Retina (tissue), 1 donor: ENCODE measurements around the gene ATXN1.
"Not testable (repeated sequence)": the region's sequence is repeated elsewhere in the genome, so short reads cannot be mapped to it uniquely, and the experiment has no call there.

Experiments used
- DNase-seq: peaks from one replicate; pipeline ENCODE4 v3.0.0-alpha.2; 2016

Gene ATXN1

DNA sequence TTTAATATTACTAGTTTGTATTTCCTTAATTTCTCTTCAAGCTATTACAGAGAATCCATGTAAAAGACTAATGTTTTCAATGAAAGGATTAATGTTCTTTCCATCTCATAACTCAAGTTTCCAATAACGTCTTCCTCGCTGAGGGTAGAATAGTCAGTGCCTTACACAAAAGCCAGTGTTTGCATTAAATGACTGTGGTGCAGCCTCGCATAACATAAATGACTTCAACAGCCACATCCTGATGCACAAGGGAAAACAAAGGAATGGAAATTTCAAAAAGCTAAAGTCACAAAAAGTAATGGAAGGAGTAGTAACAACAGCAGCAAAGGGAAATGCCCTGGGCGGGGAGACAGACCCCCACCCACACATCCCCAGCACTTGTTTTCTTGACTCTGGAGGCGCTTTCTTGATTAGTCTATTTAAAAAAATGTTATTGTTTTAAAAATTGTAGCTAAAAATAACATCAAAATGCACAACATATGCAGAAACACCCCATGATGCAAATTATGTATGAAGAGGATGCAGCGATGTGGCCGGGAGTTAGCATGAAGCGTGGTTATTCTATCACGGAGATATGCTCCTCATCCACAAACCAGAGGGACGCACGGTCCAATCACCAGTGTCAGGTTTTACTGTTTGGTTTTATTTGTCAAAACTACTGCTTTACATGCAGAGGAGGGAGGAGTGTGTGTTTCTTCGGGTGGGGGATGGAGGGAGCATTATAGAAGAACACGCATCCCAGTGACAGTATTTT is 294.3 kb downstream of the ATXN1 start:
- DNase-seq = no peak

DNA sequence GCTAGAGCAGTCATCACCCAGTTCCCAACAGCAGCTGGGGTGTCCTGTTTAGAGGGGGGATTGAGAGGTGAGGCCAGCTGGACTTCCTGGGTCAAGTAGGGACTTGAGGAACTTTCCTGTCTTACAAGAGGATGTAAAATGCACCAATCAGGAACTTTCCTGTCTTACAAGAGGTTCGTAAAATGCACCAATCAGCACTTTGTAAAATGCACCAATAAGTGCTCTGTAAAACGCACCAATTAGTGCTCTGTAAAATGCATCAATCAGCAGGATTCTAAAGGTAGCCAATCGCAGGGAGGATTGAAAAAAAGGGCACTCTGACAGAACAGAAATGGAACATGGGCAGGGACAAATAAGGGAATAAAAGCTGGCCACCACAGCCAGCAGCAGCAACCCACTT is 297.2 kb downstream of the ATXN1 start:
- DNase-seq = no peak

DNA sequence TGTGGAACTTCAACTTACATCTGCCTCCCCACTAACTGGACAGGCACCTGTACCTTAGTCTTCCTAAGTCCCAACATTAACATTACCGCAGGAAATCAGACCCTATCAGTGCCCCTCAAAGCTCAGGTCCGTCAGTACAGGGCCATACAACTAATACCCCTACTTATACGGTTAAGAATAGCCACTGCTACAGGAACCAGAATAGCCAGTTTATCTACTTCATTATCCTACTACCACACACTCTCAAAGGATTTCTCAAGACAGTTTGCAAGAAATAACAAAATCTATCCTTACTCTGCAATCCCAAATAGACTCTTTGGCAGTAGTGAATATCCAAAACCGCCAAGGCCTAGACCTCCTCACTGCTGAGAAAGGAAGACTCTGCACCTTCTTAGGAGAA is 298.0 kb downstream of the ATXN1 start:
- DNase-seq = not testable (repeated sequence)

DNA sequence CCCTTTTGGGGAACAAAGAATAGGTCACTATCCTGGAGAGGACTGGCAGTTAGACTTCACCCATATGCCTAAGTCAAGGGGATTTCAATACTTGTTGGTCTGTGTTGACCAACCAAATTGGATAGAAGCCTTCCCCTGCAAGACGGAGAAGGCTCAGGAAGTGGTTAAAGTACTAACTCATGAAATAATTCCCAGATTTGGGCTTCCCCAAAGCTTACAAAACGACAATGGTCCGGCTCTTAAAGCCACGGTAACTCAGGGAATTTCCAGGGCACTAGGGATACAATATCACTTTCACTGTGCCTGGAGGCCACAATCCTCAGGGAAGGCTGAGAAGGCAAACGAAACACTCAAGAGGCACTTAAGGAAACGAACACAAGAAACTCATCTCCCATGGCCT is 299.8 kb downstream of the ATXN1 start:
- no peak for DNase-seq

DNA sequence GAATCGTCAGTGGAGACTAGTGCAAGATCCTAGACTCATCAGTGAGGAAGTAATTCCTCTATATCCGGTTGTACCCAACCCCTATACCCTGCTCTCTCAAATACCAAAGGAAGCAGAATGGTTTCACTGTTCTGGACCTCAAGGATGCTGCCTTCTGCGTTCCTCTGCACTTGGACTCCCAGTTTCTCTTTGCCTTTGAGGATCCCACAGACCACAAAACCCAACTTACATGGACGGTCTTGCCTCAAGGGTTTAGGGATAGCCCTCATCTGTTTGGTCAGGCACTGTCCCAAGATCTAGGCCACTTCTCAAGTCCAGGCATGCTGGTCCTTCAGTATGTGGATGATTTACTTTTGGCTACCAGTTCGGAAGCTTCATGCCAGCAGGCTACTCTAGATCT is 301.8 kb downstream of the ATXN1 start:
- DNase-seq = not testable (repeated sequence)

DNA sequence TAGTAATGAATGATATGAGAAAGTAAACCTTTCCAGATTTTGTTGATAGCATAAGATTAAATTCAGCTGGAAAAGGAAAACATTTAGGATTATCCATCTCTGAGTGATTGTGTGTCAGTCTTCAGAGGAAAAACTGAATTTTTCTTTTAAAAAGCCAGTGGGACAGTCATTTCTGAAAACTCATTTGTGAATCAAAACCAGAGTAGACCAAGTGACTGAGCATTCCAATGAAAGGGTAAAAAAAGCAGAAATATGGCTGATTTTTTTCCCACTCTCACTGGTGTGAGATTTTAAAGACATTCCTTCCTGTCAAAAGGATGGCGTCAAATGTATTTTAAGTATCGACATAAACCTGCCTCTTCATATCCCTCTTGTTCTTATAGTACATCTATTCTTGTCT is 308.9 kb downstream of the ATXN1 start:
- DNase-seq = no peak

DNA sequence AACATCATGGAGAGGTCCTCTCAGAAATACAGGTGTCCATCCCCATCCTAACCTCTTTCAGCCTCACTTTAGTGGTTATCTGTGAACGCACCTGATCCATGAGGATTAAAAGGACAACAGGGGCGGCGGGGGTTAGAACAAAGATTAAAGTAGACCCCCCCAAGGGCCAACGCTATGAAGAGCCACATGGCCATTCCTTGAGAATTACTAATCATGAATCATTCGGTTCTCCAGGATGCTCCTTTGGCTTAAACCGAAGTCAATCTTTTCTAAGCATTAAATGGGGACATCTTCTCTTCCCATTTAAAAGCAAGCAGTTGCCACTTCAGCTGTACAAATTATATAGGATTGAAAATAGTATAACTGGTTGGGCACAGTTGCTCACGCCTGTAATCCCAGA is 310.4 kb downstream of the ATXN1 start:
- no peak for DNase-seq

DNA sequence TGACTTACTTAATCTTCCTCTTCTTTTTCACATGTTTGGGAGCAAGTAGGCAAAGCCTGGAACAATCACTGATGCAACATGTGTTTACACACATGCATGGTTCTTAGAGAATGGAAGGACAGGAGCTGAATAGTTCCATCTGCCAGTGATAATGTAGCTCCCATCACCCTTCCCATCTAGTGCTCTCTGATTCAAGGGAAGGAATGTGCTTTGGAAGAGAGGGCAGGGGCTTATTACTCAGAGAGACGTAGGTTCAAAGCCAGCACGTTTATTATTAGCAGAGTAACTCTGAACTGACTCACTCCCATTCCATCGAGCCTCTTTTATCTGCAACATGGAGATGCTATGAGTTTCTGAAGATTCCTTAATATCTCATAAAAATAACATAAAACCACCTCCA is 311.0 kb downstream of the ATXN1 start:
- no peak for DNase-seq

DNA sequence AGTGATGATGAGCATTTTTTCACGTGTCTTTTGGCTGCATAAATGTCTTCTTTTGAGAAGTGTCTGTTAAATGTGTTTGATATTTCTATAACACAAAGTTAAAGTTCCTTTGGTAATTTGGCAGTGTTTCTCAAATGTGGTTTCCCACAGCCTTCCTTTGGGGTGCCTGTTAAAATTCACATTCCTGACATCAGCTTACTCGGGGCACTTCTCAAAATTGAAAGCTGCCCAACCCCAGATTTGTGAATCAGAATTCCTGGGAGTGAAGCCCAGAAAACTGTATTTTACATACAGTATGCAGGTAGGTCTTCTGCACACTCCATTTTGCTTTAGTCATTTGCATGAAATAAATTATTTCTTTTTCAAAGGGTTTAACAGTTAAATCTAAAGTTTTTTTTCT is 315.0 kb downstream of the ATXN1 start:
- DNase-seq = no peak

DNA sequence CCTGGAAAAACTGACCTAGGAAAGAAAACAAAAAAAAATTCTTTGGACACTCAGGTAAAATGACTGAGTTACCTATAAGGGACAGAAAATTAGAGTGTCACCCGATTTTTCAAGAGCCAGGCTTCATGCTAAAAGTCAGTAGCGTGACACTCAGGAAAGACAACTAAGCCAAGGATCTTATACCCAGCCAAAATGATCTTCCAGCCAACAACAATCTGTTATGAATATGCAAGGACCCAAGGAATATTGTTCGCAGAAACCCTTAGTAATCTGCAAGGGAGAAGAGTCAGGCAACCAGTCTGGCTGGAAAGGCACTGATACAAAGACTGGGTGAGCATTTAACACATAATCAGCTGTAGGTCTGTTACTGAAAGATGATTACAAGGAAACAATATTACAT is 319.2 kb downstream of the ATXN1 start:
- no peak for DNase-seq

DNA sequence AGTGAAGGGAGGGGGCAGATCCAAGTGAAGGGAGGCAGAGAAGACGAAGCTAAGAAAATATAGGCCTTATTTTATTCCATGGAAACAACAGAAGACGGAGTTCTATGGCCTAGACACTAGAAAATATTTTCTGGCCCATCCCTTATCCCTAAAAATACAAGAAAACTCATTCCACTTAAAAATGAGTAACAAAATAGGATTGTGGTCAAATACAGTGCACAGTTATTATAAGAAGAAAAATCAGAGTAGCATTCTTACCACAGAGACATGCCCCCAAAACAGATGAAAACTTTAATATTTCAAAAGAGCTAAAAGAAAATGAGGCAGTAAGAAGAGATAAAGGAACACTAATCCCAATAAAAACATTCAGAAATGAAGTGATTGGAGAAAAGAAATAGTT is 320.0 kb downstream of the ATXN1 start:
- no peak for DNase-seq

DNA sequence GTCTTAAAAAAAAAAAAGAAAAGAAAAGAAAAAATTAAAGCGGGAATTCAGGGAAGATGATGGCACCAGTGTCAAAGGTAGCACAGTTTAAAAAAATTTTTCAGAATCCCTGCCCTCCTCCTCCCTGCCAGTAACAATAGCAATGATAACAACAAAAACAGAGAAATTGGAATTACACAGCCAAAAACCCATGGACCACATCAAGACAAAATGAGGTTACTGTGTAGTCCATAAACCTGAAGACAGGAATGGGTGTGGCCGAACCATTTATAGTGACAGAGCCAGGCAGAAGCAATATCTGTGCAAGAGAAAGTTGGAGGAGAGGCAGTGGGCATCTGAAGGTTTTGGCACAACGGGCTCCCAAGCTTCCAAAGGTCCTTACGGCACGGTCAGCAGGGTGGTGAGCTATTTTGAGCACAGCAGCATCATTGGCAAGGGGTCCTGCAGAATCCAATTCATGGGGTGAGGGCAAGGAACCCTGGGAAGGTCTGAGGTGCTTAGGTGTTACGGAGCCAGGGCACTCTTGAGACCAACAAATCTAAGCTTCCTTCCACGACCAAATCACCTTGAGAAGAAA is 320.5 kb downstream of the ATXN1 start:
- no peak for DNase-seq

DNA sequence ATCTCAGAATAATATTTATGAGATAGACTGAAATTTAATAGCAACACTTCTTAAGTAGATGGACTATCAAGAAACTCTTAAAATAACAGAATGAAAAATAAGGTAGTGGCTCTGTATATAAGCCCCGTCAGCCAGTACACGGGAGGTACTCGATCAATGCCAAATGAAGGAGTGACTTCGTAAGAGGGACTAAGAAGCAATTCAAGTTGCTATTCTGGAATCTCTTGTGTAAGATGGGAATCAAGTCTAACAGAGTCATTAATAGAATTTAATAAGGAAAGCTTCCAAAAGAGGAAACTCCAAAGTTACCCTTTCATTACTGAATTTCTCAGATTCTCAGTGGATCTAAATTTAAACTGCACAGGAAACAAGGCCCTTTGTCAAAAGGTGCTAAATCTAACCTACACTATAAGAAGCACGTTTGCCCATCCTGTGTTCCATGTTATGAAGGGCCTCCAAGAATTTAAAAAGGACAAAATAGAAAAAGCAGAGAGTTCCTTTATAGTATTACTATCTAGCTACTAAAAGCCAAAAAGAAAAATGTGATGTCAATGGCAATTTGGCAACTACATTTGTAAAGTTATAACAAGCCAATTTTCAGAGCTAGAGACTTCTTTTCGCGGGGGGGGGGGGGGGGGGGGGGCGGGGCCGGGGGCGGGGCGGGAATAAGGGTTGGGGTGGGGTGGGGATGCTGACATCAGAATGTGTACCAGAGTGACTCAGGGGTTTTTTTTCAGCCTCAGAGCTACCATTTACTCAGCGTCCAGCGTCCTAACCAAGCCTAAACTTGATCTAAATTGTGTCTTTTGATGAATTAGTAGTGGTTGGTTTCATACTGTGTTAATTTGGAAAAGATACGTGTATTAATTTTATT is 322.3 kb downstream of the ATXN1 start:
- no peak for DNase-seq

DNA sequence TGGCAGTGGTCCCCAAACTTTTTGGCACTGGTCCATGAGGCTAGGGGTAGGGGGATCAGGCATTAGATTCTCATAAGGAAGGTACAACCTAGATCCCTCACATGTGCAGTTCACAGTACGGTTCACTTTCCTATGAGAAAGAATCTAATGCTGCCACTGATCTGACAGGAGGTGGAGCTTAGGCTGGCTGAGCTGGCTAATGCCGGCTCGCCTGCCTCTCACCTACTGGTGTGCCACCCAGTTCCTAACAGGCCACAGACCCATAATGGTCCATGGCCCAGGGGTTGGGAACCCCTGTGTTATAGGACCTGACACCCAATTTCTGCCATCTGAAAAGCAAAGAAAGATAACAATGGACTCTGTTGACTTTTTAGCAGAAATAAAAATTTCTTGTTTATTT is 323.3 kb downstream of the ATXN1 start:
- DNase-seq = no peak

DNA sequence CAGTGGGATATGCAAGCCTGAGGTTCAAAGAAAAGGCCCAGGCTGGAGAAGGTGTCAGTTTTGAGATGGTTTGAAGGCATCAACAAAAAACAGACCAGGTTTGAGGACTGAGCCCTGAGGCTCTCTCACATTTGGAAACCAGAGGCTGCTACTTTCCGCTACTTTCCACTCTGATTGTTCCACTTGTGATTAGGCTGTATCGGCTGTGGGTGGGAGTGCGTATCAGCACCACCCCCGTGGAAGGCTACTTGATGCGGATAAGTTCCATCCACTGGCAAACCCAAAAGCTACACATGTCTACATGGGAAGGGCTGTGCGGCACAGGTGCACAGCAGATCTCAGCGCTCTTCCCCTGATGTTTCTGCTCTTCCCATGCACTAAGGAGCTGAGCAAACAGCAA is 324.2 kb downstream of the ATXN1 start:
- no peak for DNase-seq

DNA sequence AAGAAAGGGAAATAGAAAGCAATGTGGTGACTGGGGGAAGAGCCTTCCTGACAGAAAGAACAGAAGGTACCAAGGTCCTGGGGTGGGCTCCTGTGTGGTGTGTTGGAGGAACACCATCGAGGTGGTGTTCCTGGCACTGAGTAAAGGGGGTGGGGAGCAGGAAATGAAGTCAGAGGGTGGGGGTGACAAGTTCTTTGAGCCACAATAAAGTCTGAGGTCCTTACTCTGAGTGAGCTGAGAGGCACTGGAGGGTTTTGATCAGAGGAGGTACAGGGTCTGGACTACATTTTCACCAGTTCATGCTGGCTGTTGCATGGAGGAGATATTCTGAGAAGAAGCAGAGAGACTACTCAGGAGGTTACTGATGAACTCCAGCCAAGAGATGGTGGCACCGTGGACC is 324.7 kb downstream of the ATXN1 start:
- no peak for DNase-seq

DNA sequence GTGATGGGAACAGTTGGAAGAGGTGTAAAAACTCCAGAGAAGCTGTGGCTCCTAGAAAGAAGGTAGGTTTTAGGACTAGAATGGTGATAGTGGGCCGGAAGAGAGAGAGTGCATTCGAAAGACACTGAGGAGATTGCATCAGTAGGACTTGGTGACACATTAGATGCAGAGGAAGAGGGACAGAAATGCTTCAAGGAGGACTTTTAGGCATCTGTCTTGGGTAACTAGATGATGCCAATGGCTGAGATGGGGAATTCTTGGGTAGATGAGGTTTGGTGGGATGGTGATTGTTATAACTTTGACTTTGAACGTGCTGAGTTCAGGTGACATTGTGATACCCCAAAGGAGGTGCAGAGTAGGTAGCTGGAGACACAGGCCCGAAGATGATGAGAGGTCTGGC is 326.4 kb downstream of the ATXN1 start:
- no peak for DNase-seq

DNA sequence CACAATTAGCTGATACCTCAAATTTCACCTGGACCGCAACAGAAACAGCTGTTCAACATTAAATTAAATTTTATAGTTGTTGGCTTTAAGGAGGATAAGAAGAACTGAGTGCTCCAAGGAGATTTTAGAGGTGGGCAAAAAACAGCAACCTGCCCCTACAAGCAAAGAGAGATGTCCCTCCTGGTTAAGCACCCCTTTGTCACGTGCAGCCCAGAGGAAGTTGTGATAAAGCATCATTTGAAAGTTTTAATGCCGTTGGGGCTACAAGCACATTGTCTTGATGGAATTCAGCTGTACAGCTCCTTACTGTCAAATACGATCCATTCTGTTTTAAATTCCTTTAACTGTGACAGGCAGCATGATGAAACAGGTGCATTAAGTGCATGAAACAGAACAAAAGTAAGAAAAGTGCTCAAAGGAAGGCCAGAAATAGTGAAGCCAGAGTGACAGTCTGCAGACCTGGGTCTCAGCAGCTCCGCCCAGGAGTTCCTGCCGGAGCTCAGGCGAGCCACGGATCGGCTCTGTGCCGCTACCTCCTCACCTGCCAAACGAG is 327.8 kb downstream of the ATXN1 start:
- DNase-seq = no peak

DNA sequence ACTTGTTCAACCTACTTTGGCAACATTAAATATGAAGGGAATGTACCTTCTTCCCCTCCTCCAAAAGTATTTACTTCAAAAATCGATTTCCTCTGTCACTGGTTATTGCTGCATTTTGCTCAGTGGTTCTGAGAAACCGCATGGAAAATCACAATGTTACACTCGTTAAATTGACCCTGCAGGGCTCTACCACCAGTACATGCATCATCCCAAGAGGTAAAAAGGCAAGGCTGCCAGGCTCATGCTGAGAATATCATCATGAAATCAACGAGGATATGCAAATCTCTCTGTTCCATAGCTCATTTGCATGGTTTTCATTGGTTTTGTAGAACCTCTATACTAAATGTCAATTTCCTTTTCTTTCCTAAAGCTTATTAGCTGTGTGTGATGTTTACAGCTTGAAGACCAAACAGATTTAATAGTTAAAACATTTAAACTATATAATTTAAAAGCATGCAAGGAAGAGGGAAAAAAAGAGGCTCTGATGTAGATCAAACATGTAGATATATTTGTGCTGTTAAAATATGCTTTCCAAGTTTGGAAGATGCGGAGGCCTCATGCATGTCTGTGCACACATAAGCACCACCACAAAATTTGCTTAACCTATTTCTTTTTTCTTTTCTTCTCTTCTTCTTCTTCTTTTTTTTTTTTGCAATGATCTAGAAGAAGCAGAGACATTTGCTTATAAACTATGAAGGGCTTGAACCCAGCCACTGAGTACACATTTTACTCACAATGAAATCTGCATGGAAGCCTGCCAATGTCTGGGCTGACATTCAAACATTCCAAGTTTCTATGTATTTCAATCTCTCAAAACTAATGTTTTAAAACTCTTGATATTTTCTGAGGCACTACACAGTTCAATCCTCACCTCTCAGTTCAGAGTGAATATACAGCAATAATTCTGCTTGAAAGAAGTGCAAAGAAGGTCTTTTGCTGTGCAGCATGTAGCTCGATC is 328.9 kb downstream of the ATXN1 start:
- DNase-seq = no peak

DNA sequence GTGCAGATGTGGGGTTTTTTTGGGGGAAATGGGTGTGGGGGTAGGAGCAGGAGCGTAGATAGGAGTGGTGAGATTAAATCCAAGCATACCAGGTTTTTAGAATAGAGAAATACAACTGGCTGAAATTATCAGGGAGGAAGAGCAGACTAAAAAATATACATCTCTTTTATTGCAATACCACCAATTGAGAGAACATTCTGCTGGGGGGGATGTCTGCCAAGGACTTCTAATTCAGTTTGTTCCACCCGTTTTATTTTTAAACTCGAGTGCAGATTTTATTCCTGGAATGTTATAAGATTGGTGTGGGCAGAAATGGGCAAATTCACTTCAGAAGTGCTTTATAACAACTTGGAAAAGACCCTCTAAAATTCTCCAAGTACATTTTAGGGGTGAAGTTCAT is 330.2 kb downstream of the ATXN1 start:
- DNase-seq = no peak

DNA sequence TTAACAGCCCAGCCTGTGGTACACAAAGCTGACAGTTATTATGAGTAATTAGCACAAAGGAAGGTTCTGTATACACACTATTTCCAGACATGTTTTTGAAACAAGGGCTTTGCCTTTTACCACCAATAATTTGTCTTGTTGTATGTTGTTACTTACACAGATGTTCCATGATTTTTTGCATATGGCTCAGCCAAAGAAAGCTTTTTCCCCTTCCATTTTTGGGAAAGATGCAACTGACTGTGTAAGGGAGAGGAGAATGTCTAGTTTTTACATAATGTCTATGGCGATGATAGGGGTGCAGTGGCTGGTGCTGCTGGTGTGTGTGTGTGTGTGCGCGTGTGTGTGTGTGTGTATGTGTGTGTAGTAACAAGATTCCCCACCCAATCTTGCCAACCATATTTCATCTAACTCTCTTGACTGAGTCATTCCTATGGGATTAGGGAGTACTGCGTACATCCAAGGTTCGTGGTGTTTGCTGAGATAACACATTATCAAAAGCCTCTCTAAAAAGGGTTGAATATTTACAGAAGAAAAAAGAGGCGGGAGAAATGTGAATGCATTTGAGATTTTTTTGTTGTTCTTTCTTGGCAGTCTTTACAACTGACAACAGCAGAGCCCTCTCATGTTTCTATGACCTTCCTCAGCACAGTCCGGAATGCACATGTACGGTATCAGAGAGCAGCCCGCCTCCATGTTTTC is 330.7 kb downstream of the ATXN1 start:
- DNase-seq = no peak

DNA sequence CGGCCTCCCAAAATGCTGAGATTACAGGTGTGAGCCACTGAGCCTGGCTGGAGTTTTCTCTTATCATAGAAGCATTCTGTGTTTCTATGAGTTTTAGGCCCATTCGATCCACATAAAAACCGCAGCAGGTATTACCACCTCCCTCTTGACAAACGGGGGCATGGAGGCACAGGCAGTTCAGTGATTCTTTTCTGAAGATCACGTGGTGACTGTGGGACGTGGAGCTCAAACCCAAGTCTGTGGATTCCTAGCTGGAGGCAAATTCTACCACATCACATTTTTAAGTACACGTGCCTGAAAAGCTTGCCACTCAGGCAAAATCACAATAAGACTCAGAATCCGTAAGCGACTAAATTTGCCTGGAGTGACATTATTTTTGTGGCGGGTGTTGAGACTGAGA is 331.6 kb downstream of the ATXN1 start:
- DNase-seq = no peak
